HK-2 (cell line): ENCODE measurements around the gene HMX3.

ENCODE experiments used
- DNase-seq: peaks from one replicate; pipeline ENCODE4 v3.0.0-alpha.2; 2018; ENCODE audit not compliant: unreplicated experiment

Gene HMX3

DNA sequence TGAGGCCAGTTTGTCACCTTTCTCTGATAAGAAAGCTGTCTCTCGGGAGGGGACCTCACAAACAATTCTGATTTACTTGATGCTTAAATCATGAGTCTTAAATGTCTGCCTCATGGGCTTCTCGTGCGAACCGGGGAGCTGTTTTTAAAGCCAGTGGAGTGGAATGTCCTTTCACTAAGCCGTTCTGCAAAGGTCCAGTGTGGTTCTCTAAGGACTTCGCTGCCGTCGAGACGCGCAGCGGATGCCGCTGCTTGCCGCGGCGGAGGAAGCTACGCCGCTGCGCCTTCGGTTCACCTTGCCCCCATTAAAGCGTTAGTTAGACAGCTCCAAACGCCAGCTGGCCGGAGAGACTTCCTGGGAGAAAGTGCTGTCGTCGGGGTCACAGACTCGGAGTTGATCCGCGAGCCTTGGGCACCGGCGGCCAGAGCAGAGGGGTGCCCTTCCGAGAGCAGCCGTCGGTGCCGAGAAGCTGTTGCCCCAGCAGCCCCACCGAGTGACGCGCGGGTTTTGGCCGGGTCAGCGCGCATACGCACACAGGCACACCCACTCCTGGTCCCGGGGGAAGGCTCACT is 1.3 kb upstream of the HMX3 start:
- no peak for DNase-seq

DNA sequence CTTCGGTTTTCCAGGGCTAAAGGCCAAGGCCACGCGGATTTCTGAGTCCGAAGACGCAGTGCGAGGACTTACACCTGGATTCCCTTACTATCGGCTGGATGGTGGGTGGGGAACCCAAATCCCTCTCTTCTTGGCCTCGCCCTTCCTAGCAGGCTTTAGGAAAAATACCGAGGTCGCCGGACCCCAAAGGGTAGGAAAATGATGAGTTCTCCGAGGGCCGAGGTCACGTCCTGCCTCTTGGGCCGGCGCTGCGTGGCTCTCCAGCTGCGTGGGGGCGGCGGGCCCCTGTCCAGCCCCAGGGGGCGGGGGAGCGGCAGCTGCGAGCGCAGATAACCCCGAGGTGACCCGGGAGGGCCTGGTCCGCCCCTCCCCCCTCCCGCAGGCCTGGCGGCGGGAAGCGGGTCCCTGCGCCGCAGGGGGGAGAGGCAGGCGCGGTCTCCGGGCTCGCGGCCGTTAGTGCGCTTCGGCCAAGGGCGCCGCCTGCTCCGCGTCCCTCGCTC is 805 bp upstream of the HMX3 start:
- DNase-seq = no peak

GRCh38 chr10:123136221-123136805 is 543 bp downstream of the HMX3 start:
- DNase-seq = no peak

GRCh38 chr10:123136806-123137642 is 1.3 kb downstream of the HMX3 start:
- no peak for DNase-seq

GRCh38 chr10:123139165-123139520 is 3.4 kb downstream of the HMX3 start:
- DNase-seq = no peak

GRCh38 chr10:123139521-123140163 is 3.9 kb downstream of the HMX3 start:
- DNase-seq = no peak

DNA sequence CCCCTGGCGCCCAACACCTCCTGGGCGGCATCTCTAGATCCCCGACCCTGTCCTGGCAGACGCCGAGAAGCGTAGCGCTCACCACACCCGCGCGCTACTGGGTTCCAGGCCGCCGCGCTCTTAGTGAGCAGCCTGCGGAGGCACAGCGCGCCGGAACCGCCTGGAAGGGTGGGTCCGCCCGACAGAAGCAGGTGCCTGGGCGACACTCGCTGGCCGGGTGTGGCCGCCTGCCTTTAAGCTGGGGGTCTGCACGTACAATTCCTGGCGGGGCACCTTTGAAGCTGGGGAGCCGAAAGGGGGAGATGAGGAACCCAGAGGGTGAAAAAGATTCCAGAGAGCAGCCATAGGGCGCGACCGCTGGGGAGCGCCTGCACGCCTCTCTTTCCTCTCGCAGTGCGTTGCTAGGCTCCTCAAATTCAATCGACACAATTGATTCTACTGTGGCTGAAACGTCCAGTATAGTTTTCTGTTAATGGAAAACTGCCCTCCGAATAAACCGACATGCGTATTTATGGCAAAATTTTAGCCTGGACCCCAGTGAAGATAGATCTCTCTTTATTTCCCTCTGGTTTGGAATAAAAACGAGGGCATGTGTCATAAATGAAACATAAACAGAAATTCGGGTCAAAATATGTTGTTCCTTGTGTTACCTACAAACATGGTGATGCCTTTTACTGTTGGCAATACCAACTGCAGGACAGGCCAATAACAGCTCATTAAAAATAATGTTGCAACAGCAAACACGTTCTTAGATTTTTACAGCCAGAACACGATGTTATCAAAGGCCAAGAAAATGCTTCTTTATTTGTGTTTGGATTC is 4.6 kb downstream of the HMX3 start:
- DNase-seq = no peak

DNA sequence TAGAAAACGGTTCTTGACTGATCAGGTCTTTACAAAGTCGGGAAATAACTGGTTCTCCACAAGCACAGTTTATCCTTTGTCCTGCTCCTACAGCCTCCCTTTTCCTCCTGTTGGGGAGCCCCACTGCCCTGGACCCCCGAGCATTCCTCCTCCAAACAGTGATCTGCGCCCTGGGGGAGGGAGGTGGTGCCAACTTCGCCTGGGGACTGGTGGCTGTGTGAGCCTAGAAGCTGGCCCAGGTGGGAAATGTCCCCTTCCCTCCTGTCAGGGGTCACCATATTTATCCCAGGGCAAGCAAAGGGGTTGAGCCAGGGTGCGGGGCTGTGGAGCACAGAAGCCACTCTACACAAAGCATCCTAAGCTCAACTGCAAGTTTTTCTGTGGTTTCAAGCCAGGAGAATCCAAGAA is 5.2 kb downstream of the HMX3 start:
- no peak for DNase-seq

GRCh38 chr10:123141791-123142700 is 6.3 kb downstream of the HMX3 start:
- DNase-seq = no peak

GRCh38 chr10:123142701-123143161 is 7.0 kb downstream of the HMX3 start:
- no peak for DNase-seq

- no peak for DNase-seq
Measured at GRCh38 chr10:123143162-123143824, 7.5 kb downstream of the HMX3 start.

GRCh38 chr10:123143825-123144168 is 8.0 kb downstream of the HMX3 start:
- DNase-seq = no peak

DNA sequence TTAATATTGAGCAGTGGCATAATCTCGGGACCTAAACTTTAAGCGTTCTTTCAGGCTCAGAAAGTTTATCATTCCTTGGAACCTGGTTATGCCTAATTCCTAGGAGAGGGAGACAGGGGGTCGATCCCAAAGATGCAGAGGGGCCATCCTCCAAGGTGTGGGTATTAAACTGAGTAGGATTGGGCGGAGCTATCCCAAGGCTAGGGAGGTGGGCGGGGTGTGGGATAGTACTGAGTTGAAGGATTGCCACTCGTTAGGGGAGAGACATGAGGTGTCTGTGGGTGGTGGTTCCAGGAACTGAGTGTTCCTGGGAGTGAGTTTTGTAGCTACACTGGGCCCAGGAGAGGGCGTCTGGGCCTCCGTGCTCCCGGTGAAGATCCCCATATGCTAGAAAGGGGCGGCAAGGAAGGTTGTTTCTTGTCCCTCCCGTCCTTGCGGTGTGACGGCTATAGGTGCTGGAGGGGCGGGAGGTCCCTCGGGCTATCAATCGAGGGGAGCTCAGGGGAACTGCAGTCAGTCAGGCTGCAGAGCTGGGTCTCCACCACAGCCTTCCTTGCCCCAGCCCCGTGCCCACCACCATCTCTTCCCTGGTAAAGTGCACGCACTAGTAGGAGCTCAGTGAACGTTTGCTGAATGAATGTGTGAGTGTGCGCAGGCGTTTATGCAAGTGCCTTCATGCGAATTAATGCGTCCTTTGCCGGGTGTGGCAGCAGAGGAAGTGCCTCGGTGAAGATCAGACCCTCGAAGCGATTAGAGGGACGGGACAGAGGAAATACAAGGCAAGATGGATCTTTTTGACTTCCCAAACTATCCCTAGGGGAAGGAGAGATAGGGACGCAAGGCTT is 9.1 kb downstream of the HMX3 start:
- DNase-seq = no peak

- DNase-seq = no peak
Measured at GRCh38 chr10:123145542-123146012, 9.8 kb downstream of the HMX3 start.

- DNase-seq = no peak
Measured at GRCh38 chr10:123146013-123146893, 10.5 kb downstream of the HMX3 start.

- no peak for DNase-seq
Measured at GRCh38 chr10:123146894-123147634, 11.3 kb downstream of the HMX3 start.
